Adrenal gland (tissue), 5 donors: Measurements from ENCODE around the gene SH3RF1.

ENCODE experiments used
- POLR2A ChIP-seq, 2 donors: fragments of 450-650 bp; IDR thresholded peaks; one replicate each; pipeline ENCODE4 v1.6.1; 2017; ENCODE audit warnings: antibody characterized with exemption in 2 of 2, mild to moderate bottlenecking in 2 of 2, moderate library complexity in 1 of 2
- TF ChIP-seq, protein P1 (sequence below), 6 experiments: fragments of 450-650 bp in 4 of 6; fragments of 200-600 bp in 2 of 6; sonication (generic) in 1 of 6; IDR thresholded peaks; 1 replicate in 5 of 6; 2 replicates in 1 of 6; pipeline versions ENCODE4 v1.5.1 to v1.8.0; 2016 to 2021; ENCODE audit warnings: antibody characterized with exemption in 6 of 6, mild to moderate bottlenecking in 2 of 6, moderate library complexity in 1 of 6
- donor health status: DM: no; HTN: no; CAD: no.

- TF ChIP-seq, protein P1, sequence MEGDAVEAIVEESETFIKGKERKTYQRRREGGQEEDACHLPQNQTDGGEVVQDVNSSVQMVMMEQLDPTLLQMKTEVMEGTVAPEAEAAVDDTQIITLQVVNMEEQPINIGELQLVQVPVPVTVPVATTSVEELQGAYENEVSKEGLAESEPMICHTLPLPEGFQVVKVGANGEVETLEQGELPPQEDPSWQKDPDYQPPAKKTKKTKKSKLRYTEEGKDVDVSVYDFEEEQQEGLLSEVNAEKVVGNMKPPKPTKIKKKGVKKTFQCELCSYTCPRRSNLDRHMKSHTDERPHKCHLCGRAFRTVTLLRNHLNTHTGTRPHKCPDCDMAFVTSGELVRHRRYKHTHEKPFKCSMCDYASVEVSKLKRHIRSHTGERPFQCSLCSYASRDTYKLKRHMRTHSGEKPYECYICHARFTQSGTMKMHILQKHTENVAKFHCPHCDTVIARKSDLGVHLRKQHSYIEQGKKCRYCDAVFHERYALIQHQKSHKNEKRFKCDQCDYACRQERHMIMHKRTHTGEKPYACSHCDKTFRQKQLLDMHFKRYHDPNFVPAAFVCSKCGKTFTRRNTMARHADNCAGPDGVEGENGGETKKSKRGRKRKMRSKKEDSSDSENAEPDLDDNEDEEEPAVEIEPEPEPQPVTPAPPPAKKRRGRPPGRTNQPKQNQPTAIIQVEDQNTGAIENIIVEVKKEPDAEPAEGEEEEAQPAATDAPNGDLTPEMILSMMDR (IDR thresholded peaks at IDR 0.05), result no peak
- no peak for TF ChIP-seq POLR2A (IDR thresholded peaks at IDR 0.05)
Observed at GRCh38 chr4:169234137-169234855, 36.5 kb downstream of the SH3RF1 start.
